ENCODE results near the gene B4GALT5. TPM values are rescaled to one million over a fixed set of nuclear protein-coding genes. Genes with fewer than 3 reads are reported as not detected.
"Not testable (repeated sequence)": the region's sequence is repeated elsewhere in the genome, so short reads cannot be mapped to it uniquely, and the experiment has no call there.

B4GALT5 gene, protein sequence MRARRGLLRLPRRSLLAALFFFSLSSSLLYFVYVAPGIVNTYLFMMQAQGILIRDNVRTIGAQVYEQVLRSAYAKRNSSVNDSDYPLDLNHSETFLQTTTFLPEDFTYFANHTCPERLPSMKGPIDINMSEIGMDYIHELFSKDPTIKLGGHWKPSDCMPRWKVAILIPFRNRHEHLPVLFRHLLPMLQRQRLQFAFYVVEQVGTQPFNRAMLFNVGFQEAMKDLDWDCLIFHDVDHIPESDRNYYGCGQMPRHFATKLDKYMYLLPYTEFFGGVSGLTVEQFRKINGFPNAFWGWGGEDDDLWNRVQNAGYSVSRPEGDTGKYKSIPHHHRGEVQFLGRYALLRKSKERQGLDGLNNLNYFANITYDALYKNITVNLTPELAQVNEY
- total RNA-seq, result 28.0 TPM
- long read RNA-seq, full-length matches to known transcripts, result 1 of 18 reads
- long read RNA-seq, partial matches to known transcripts, result 1 of 18 reads
- long read RNA-seq, other reads (novel, unspliced or antisense), result 16 of 18 reads

DNA sequence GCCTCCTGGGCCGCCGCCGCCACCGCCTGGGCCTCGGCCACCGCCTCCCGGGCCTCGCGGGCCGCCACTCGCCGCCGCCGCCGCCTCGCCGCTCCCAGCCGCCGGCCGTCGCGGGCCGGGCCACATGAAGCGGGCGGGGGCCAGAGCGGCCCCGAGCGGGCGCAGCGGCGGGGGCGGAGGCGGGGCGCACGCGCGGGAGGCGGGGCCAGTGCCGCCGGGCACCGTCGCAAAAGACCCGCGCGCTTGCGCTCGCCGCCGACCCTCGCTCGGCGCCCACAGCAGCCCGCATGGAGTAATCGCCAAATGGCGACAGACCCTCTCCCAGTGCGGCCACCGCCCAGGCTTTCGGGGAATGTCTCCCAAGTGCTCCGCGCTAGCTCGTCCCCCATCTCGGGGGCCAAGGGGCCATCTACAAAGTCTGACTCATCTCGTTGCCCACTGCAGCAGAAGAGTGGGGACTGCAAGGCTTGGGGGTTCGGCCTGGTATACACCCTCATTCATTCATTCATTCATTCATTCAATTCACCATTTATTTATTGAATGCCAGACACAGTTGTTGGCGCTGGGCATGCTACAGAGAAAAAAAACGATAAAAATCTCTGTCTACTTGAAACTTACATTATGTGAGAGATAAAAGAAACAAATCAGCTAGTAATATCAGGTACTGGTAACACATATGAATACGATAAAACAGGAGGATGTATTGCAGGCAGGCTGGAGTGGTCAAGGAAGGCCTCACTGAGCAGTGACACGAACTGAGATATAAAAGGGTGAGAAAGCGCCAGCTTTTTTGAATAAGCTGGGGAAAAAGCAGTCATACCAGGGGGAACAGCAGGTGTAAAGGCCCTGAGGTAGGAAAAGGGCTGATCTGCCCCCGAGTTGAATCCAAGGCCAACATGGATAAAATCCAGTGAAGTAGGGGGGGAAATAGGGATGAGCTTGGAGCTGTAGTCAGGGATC lies at the start of gene B4GALT5:
Gene B4GALT5 (minus strand): TSS at position 126 of the 960 bp plus-strand sequence. CDS start 188 bp downstream, outside the sequence.
- DNase-seq (ENCODE audit: low spot score), result peak; percentile 87
- intact Hi-C loops (cut with DNase I), result no loop called here

DNA sequence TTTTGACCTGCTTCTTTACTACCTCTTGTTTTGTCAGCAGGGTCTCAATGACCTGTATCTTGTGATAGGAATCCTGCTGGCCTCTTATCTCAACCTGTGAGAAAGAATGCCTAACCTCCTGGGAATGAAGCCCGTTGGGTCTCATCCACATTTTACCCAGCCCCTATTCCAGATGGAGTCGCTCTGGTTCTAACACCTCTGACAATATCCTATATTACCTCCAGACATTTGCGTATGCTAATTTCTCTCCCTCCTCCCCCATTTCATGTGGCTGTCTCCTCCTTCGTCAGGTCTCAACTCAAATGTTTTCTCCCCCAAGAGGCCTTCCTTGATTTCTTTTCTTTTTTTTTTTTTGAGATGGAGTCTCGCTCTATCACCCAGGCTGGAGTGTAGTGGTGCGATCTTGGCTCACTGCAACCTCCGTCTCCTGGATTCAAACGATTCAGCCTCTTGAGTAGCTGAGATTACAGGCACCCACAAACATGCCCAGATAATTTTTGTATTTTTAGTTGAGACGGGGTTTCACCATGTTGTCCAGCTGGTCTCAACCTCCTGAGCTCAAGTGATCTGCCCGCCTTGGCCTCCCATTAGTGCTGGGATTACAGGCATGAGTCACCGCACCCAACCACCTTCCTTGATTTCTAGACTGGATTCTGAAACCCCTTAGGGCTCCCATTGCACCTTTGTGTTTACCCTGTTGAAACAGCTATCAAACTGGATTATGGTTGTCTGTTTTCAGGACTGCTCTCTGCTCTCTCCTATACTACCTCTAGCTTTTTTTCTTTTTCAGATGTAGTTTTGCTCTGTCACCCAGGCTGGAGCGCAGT lies 49.5 kb upstream of the B4GALT5 start:
- no peak for DNase-seq (ENCODE audit: low spot score)
- intact Hi-C loops (cut with DNase I), result no loop called here

DNA sequence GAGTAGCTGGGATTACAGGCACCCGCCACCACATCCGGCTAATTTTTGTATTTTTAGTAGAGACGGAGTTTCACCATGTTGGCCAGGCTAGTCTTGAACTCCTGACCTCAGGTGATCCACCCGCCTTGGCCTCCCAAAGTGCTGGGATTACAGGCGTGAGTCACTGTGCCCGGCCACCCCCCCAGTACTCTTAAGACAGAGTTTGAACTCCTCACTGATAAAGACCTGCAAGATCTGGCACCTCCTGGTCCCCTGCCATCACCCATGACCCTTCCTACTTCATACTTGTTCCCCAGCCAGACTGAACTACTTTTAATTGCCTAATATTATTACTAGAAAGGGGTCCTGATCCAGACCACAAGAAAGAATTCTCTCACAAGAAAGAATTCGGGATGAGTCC lies 48.2 kb upstream of the B4GALT5 start:
- DNase-seq (ENCODE audit: low spot score); intact Hi-C loops (cut with DNase I): not testable (repeated sequence)

DNA sequence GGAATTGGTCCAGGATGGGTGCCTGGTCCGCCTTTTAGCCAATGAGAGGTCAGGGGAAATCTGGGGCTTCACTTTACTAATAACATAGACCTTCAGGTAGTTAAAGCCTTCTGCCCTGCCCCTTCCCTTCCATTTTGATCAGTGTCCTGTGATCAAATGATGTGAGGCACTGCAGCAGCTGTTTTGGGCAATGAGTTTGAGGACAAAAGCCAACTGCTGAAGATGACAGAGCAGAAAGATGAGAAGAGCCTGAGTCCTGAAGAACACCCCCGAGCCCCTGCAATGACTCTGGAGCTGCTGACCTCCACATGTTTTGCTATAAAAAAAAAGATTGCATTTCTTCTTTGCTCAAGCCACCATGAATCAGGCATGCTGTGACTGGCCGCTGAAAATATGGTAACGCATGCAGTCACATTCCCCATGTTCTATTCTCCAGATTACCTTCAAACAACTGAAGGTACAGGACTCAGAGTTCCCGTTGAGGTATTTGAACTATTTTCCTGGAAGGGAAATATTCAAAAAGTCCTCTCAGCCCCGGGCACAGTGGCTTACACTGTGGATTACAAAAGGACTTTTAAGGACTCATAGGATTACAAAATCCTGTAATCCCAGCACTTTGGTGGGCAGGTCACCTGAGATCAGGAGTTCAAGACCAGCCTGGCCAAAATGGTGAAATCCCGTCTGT lies 45.7 kb upstream of the B4GALT5 start:
- no peak for DNase-seq (ENCODE audit: low spot score)
- intact Hi-C loops (cut with DNase I), result no loop called here

DNA sequence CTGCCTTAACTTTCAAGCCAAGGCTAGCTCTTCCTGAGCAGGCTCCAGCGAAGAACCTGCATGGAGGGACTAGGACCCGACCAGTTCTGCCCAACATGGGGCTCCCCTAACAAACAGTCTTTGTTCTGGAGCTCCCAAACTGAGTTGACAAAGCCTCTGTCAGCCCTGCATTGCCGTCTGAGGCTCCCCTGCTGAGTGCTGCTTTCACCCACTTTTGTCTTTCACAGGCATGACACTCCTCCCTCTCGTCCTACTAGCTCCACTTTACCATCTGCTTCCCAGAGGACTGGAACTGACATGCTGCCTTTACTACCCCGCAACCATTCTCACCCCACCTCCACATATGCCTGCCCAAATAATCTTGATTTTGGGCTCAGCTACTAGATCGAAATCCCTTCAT lies 45.1 kb upstream of the B4GALT5 start:
- intact Hi-C loops (cut with DNase I), result no loop called here
- DNase-seq (ENCODE audit: low spot score), result no peak

DNA sequence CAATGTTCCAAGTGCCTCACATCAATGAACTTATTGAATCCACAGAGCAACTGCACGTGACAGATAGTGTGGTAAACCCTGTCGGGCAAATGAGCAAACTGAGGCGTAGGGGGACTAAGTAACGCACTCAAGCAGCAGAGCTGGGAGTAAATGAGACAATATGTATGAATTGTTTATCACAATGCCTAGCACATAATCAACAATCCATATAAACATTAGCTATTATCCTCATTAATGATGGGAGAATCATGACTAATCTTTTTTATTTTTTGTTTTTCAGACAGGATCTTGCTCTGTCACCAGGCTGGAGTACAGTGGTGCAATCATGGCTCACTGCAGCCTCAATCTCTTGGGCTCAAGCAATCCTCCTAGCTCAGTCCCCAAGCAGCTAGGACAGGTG lies 43.9 kb upstream of the B4GALT5 start:
- no peak for DNase-seq (ENCODE audit: low spot score)
- intact Hi-C loops (cut with DNase I), result no loop called here

DNA sequence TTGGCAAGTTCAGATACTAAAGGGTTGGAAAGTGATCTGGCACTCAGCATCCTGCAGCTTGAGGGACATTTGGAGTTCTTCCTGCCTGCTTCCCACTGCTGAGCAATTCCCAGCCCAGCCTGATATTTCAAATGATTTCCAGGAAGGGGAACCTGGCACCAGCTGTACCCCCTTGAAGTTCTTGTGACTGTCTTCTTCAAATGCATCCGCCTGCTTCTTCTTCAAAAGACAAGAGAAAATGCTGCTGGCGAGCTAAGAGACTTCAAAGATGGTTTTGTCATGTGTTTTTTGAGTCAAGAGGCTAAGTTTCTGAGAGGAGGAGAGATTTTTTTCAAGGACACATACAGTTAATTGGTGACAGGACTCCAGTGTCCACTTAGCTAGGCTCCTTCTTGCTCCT lies 42.6 kb upstream of the B4GALT5 start:
- DNase-seq (ENCODE audit: low spot score), result no peak
- intact Hi-C loops (cut with DNase I), result no loop called here

DNA sequence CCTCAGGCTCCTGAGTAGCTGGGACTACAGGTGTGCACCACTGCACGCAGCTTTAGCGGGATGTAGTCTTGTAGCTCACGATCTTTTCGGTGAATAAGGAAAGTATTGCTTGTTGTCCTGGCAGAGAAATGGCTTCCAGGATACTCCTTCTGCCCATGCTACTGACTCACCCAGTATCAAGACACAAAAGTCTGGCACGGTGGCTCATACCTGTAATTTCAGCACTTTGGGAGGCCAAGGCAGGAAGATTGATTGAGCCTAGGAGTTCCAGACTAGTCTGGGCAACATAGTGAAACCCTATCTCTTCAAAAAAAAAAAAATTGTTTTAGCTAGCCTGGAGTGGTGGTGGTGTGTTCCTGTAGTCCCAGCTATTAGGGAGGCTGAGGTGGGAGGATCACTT lies 40.9 kb upstream of the B4GALT5 start:
- intact Hi-C loops (cut with DNase I), result no loop called here
- DNase-seq (ENCODE audit: low spot score), result no peak

DNA sequence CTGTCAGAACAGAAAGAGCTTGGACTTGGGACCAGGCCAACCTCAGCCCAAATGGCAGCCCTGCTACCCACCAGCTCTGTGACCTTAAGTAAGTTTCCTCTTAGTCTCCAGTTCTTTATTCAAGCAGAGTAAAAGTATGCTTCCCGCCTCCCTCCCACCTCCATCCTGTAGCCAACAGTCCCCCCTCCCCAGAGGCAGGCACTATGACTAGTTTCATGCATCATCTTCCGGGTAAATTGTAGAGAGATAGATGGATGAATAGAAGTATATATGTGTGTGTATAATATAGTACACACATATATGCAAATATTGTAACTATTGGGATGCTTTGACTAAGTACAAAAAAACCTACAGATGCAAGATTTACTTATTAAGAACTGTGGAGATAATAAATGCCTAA lies 39.5 kb upstream of the B4GALT5 start:
- DNase-seq (ENCODE audit: low spot score), result no peak
- intact Hi-C loops (cut with DNase I), result no loop called here

DNA sequence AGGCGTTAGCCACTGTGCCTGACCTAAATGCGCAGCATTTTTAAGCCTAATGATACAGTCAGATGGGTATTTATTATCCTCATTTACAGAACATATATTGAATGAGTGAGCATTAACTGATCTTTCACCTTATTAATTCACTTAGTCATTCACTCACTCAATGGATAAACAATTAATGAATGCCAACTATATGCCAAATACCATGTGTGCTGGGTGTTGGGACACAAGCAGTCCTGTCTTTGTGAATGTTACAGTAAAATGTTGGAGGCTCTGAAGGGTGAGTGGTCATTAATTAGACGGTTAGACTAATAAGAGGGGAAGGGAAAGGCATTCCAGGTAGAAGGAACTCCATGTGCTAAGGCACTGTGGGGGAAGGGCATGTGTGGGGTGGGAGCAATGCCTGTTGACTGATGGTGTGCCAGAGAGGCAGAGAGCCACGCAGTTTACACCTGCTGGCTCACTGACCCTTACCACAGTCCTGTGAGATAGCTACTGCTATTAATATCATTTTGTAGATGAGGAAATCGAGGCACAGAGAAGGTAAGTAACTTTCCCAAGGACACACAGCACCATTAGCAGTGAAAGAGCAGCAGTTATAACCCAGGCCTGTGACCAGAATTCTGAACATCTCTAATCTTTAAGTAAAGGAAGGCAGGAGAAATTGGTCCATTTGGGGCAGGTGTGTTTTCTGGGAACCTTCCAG lies 38.7 kb upstream of the B4GALT5 start:
- intact Hi-C loops (cut with DNase I), result no loop called here
- DNase-seq (ENCODE audit: low spot score), result no peak

DNA sequence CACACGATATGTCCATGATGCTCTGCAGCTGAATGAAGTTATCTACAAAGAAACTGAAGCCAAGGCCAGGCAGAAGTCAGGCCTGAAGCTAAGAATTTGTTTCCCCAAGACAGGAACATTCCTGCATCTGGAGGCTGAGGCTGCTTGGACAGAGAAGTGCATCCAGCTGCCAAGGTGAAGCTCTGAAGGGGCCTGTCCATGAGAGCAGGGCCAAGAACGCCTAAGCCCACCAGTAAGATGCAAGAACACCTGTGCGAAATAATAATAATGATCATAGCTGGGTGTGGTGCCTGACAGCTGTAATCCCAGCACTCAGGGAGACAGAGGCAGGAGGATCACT lies 37.7 kb upstream of the B4GALT5 start:
- DNase-seq (ENCODE audit: low spot score), result no peak
- intact Hi-C loops (cut with DNase I), result no loop called here

DNA sequence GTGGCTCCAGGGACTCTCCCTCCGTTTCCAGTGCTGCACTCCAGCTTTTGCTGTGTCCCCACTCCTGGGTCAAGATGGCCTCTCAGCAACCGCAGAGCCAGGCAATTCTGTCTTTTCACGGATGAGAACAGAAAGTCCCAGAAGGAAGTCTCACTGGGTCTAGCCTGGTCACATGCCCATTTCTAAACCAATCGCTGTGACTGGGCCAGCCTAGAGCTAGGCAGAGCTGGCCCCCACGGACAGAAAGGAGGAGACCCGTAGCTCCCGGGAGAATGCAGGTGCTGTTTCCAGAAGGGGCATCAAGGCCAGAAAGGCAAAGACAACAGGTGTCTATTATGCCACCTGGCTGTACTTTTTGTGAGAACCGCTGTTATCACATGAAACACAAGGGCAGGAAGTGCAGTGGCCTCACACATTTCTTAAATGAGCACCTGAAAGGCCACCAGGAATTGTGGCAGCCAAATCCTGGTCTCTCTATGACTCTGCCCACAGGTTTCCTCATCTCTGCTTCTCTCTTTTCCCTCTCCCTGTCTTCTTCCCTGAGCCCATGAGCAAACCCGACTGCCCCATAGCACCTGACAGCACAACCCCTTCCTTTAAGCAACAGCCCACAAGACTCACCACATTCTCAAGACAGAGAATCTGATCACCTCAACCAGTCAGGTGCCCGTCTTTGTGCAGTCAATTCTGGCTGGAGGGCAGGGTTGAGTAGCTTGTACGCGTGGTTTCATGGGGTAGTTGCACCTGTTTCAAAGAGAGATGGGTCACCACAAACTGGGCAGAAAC lies 37.1 kb upstream of the B4GALT5 start:
- intact Hi-C loops (cut with DNase I), result no loop called here
- DNase-seq (ENCODE audit: low spot score), result no peak

DNA sequence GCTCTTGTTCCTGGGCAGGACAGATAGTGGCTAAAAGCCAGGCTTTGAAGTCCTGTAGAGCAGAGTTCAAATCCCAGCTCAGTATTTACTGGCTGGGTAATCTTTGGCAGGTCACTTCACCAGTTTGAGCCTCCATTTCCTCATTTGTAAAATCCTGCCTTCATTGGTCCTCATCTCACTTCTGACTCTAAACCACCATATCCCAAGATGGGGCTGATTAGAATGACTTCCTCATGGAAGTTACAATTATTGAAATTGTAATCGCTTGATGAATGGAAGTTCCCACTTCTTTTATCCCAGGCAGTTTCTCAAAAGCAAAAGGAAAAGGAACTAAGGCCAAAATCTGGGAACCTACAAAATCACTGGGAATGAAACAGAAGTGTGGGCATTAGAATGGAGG lies 35.9 kb upstream of the B4GALT5 start:
- intact Hi-C loops (cut with DNase I), result no loop called here
- DNase-seq (ENCODE audit: low spot score), result no peak

DNA sequence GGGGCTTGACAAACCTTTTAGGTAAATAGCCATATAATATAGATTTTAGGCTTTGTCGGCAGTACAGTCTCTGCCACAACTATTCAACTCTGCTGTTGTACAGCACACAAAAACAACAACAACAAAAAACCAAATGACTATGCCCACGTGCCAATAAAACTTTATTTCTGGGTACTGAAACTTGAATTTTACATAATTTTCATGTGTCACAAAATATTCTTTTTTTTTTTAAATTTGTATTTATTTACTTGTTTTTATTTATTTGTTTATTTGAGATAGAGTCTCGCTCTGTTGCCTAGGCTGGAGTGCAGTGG lies 34.8 kb upstream of the B4GALT5 start:
- intact Hi-C loops (cut with DNase I), result no loop called here
- no peak for DNase-seq (ENCODE audit: low spot score)

DNA sequence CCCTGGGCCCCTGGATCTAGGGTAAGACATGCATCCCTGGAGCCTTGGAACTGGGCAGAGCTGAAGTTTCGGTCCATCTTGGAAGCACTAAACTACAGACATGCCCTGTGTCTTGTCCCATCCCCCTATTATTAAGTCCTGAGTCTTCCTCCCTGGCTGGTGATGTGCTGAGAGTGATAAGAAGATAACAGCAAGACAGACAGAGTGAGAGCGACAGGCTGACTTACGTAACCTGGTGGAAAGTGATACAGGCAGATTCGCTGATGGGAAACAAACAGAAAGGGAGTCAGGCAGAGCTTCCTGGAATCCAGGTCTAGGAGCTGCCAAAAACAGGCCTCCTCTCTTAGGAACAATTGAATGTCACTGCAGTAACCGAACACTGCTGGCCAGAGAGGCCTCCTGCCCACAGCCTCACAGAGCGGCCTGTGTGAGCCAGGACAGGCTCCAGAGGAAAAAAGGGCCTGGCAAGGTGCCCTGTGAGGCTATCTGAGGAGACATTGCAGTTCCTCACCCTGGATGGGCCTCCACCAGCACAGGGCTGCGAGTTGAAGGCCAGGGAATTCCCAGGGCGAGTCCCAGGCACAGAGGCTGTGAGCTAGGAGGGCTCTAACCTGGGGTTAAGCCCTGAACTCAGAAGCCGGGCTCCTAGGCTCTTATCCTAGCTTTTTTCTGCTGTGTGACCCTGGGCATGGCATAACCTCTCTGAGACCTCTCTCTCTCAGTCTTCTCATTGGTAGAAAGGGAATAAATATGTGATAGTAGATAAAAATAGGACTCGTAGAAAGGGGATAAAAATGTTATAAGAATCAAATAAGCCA lies 34.2 kb upstream of the B4GALT5 start:
- intact Hi-C loops (cut with DNase I), result no loop called here
- peak; percentile 93 for DNase-seq (ENCODE audit: low spot score)

DNA sequence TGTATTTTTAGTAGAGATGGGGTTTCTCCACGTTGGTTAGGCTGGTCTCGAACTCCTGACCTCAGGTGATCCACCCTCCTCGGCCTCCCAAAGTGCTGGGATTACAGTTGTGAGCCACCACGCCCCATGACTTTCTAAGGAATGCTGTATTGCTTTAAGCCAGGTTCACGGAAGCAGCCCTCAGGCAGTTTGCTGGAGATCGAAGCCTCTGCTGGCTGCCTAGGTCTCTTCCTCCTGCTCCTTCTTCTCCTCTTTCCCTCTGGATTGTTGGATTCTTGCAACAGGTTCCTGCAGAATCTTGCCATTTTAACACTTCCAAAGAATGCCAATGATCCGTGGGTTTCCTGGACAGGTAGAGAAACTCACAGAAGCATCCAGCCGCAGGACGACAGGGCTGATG lies 29.3 kb upstream of the B4GALT5 start:
- DNase-seq (ENCODE audit: low spot score), result no peak
- intact Hi-C loops (cut with DNase I), result no loop called here

DNA sequence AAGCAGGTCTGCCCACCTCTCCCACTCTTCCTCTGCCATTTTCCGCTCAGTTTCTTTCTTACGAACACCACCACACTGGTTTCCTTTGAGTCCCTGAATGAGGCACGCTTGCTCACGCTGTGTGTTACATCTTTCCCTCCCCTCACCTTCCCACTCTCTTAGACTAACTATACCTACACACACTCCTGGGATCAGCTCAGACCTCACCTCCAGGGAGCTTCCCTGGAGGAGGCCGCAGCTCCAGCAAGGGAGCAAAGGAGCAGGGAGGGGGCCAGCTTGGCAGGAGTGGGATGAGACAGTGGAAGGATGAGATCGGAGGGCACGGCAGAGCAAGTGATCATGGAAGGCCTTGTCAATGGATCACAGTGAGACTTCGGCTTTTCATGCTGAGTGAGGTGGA lies 28.3 kb upstream of the B4GALT5 start:
- no peak for DNase-seq (ENCODE audit: low spot score)
- intact Hi-C loops (cut with DNase I), result no loop called here

Data from cardiac septum (tissue), 1 donor.